ENCODE results near the gene ENDOU.

The ENDOU gene

GRCh38 chr12:47722136-47722834, 3.0 kb downstream of the ENDOU start:
- no peak for DNase-seq (ENCODE audit: low read depth in 3 of 3, low spot score in 1 of 3)

- no peak for DNase-seq (ENCODE audit: low read depth in 3 of 3, low spot score in 1 of 3)
Measured at GRCh38 chr12:47721431-47721973, 3.8 kb downstream of the ENDOU start.

GRCh38 chr12:47718531-47718930, 6.8 kb downstream of the ENDOU start:
- DNase-seq (ENCODE audit: low read depth in 3 of 3, low spot score in 1 of 3): no peak

GRCh38 chr12:47717443-47718193, 7.7 kb downstream of the ENDOU start:
- DNase-seq (ENCODE audit: low read depth in 3 of 3, low spot score in 1 of 3): peak in 1 of 3 donors; percentile 12

- DNase-seq (ENCODE audit: low read depth in 3 of 3, low spot score in 1 of 3): no peak
Measured at GRCh38 chr12:47717046-47717442, 8.2 kb downstream of the ENDOU start.

- DNase-seq (ENCODE audit: low read depth in 3 of 3, low spot score in 1 of 3): no peak
Measured at GRCh38 chr12:47715877-47716548, 9.3 kb downstream of the ENDOU start.

- peak; percentile 50 to 62 (median 59) for DNase-seq (ENCODE audit: low read depth in 3 of 3, low spot score in 1 of 3)
Measured at GRCh38 chr12:47715393-47715876, 9.9 kb downstream of the ENDOU start.

GRCh38 chr12:47714826-47715386, 10.4 kb downstream of the ENDOU start:
- DNase-seq (ENCODE audit: low read depth in 3 of 3, low spot score in 1 of 3): no peak

- DNase-seq (ENCODE audit: low read depth in 3 of 3, low spot score in 1 of 3): no peak
Measured at GRCh38 chr12:47712171-47712570, 13.1 kb downstream of the ENDOU start.

- no peak for DNase-seq (ENCODE audit: low read depth in 3 of 3, low spot score in 1 of 3)
Measured at GRCh38 chr12:47711448-47711847, 13.8 kb downstream of the ENDOU start.

- no peak for DNase-seq (ENCODE audit: low read depth in 3 of 3, low spot score in 1 of 3)
Measured at GRCh38 chr12:47710278-47710677, 15.0 kb downstream of the ENDOU start.

- no peak for DNase-seq (ENCODE audit: low read depth in 3 of 3, low spot score in 1 of 3)
Measured at GRCh38 chr12:47709671-47710070, 15.6 kb downstream of the ENDOU start.

GRCh38 chr12:47709237-47709636, 16.1 kb downstream of the ENDOU start:
- no peak for DNase-seq (ENCODE audit: low read depth in 3 of 3, low spot score in 1 of 3)

- DNase-seq (ENCODE audit: low read depth in 3 of 3, low spot score in 1 of 3): no peak
Measured at GRCh38 chr12:47707905-47708543, 17.3 kb downstream of the ENDOU start.

GRCh38 chr12:47707355-47707754, 17.9 kb downstream of the ENDOU start:
- DNase-seq (ENCODE audit: low read depth in 3 of 3, low spot score in 1 of 3): no peak

- DNase-seq (ENCODE audit: low read depth in 3 of 3, low spot score in 1 of 3): peak; percentile 89 to 97 (median 91)
Measured at GRCh38 chr12:47705566-47706425, 19.5 kb downstream of the ENDOU start, which contains the start of gene RPAP3. TSS of gene RPAP3 (minus strand) at chr12:47706030. CDS start at chr12:47702840, 3,190 bp downstream.

- DNase-seq (ENCODE audit: low read depth in 3 of 3, low spot score in 1 of 3): no peak
Measured at GRCh38 chr12:47705229-47705565, 20.1 kb downstream of the ENDOU start.

- DNase-seq (ENCODE audit: low read depth in 3 of 3, low spot score in 1 of 3): no peak
Measured at GRCh38 chr12:47704719-47705118, 20.6 kb downstream of the ENDOU start.

GRCh38 chr12:47700263-47700662, 25.0 kb downstream of the ENDOU start:
- no peak for DNase-seq (ENCODE audit: low read depth in 3 of 3, low spot score in 1 of 3)

- DNase-seq (ENCODE audit: low read depth in 3 of 3, low spot score in 1 of 3): no peak
Measured at GRCh38 chr12:47698631-47699030, 26.7 kb downstream of the ENDOU start.
